ENCODE data around the gene COG4.
"Not testable (repeated sequence)": the region's sequence is repeated elsewhere in the genome, so short reads cannot be mapped to it uniquely, and the experiment has no call there.

Gene COG4

DNA sequence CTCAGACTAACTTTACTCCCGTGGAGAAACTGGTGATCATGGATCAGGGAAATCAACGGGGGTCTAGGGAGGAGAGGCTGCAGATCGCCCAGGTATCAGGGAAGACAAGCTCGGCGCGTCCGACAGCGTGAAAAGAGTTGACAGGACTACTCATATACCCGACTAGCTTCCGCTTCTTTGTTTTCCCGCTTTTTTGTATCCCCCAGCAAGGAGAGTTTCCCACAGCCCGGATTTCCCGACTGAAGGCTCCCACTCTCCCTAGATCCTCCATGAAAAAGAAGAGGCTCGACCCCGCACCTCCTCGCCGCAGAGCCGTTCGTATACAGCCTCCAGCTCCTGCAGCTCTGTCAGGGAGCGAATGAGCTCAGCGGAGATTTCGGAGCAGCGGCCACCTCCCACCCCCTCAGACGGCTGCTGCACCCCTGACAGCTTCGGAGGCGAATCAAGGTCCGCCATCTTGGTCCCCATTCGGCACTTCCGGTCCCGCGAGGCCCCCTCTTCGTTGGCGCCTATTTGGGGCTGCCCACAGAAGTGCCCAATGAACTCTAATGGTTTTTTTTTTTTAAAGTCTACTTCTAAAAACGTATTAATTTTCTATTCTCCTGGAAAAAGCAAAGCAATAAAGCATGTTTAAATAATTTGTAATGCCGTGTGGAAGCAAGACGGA lies at the start of gene COG4:
COG4 (minus strand) TSS at position 479 of the 667 bp plus-strand sequence; CDS start at position 468, 11 bp downstream.
- DNase-seq: peak; percentile 80

DNA sequence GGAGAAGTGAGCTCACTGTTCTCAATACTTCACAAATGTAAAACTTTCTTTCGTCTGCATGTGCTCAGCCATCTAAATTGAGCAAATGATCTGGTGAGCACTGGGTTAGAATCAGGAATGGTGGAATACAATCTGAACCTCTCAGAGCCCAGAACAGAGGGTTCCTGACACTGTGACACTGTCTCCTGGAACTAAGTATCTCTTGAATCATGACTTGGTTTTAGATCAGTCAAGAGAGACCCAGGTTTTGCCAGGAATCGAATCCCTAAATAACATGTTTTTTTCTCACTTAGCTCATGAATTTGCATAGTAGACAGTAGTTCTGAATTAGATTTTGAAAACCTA lies 49.5 kb upstream of the COG4 start:
- DNase-seq: no peak

DNA sequence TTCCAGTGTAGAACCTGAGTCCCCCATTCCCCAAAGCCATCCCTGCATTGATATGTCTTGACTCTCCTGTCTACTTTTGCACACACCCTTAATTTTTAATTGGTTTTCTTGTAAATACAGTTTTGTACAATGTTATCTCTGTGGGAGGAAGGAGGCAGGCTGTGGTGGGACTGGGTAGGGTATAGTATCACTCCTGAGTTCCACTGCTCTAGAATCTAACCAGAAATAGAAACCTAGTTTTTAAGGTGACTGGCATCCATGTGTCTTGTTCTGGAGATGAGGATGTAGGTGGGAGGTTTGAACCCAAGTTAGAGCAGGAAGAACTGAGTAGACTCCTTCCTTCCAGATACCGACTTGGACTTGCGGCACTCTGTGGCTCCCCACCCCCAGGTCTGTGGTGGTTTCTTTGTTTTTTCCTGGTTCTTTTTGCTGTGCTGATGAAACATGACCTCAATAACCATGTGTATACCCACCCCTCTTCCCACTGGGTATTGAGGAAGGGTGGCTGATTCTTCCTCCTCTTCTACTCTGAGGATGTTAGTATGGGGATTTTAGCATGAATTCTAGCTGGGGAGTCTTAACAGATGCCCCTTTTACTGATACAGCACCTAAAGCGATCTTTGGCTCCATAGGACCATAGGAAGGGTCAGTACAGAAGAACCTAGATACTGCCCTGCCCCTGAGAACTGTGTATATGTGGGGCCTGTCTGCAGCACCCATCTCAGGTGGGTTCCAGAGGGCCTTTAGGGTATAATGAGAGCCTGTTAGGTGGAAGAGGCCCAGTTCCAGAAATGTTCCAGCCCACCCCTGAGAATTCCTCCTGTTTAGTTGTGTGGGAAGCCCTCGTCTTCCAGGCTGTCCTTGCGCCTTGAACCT lies 48.9 kb upstream of the COG4 start:
- DNase-seq: no peak

DNA sequence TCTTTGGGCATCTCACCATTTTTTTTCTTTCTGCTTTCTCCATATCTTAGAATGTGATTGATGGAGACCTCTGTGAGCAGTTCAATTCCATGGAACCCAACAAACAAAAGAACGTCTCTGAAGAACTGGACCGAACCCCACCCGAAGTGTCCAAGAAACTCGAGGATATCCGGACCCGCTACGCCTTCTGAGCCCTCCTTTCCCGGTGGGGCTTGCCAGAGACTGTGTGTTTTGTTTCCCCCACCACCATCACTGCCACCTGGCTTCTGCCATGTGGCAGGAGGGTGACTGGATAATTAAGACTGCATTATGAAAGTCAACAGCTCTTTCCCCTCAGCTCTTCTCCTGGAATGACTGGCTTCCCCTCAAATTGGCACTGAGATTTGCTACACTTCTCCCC lies 48.3 kb upstream of the COG4 start:
- DNase-seq: no peak

DNA sequence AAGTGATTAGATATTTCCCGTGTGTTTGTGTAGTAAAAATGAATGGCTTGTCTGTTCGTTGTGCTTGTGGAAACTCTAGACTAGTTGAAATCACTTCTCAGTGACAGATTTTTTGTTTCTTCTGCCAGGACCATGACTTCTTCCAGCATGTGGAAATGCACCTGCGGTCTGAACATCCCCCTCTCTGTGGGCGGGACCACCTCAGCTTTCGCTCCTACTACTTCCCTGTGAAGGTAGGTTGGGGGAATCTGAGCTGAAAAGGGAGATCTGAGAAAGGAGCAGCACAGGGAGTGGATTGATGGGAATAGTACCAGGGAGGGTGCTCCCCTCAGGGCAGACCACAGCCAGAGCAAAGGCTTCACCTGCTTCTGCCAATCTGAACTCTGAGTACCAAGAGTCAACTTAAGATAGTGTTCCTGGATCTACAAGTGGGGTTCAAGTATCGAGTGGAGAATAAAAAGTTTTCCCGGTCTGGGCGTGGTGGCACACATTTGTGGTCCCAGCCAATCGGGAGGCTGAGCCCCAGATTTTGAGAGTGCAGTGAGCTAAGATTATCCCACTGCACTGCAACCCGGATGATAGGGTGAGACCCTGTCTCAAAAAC lies 47.7 kb upstream of the COG4 start:
- DNase-seq: no peak

DNA sequence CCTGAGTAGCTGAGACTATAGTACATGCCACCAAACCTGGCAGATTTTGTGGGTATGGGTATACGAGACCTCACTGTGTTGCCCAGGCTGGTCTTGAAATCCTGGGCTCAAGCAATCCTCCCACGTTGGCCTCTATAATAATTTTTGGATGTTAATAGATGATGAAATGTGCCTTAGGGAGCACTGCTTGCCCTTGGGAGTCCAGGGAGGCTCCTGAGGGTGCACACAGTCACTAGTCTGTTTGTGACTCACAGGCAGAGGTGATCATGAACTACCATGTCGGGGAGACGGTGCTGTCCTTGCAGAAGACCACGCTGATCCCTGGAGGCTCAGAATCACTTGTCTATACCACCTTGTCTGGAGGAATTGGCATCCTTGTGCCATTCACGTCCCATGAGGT lies 46.4 kb upstream of the COG4 start:
- no peak for DNase-seq

DNA sequence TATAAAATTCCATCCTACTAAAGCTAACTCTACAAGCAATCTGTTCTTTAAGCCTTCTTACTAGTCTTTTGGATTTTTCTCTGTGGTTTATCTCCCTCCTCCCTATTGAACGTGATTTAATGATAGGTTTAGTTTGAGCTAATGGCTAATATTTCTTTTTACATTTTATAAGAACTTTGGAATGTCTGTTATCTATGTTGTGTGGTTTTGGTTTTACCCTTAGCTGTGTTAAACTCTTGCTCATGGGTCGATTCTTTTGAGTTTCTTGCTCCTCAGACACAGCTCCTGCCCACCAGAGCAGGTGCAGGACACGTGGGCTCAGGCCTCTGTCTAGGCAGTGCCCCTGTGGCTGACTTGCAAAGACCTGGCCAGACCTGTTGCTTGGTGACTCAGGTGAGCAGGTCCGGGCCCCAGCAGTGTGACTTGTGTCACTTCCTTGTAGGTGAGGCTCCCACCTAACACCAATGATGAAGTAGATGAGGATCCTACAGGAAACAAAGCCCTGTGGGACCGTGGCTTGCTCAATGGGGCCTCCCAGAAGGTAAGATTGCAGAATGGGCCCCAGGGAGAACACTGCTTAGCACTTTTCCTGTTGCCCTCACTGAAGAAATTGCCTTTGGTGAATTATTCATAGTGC lies 45.4 kb upstream of the COG4 start:
- DNase-seq: no peak

DNA sequence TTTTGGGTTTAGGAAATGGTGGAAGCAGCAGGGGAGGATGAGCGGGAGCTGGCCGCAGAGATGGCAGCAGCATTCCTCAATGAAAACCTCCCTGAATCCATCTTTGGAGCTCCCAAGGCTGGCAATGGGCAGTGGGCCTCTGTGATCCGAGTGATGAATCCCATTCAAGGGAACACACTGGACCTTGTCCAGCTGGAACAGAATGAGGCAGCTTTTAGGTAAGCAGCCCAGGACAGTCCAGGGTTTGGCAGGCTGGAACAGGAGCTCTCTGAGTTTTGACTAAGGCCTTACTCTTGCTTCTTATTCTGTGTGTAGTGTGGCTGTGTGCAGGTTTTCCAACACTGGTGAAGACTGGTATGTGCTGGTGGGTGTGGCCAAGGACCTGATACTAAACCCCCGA lies 41.7 kb upstream of the COG4 start:
- no peak for DNase-seq

DNA sequence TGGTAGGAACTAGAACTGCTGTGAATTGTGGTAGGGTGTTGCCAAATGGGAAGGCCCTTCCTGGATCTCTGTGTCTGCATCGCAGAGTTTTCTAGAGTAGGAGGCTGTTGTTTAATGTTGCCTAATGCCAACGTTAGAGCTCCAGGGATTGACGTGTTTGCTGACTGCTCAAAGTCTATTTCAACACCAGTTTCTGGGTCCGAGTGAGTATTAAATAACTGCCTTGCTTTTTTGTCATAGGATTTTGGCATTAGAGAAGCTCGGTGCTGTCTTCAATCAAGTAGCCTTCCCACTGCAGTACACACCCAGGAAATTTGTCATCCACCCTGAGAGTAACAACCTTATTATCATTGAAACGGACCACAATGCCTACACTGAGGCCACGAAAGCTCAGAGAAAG lies 40.3 kb upstream of the COG4 start:
- DNase-seq: no peak

DNA sequence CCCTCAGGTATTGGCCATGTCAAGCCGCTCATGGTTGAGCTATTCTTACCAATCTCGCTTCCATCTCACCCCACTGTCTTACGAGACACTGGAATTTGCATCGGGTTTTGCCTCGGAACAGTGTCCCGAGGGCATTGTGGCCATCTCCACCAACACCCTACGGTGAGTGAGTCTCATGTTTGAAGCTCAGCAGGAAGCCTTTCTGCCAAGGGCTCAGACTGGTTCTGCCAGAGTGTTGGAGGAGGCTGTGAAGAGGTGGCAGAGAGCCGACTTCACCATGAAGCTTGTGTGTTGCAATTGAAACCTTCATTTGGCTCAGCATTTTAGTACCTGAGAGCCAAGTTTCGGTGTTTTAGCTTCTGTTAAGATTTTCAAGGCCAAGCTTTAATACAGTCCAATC lies 38.3 kb upstream of the COG4 start:
- no peak for DNase-seq

DNA sequence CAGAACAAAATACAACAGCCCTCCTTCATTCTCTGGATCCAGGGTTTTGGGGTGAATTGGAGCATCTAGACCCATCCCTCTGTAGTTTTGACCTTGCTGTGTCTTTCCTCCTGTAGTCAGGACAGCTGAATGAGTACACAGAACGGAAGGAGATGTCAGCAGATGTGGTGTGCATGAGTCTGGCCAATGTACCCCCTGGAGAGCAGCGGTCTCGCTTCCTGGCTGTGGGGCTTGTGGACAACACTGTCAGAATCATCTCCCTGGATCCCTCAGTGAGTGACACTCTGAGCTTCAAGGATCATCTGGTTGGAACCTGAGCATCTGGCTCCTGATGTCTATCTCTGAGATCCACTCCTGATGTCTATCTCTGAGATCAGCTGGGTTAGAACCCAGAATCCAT lies 32.7 kb upstream of the COG4 start:
- no peak for DNase-seq

DNA sequence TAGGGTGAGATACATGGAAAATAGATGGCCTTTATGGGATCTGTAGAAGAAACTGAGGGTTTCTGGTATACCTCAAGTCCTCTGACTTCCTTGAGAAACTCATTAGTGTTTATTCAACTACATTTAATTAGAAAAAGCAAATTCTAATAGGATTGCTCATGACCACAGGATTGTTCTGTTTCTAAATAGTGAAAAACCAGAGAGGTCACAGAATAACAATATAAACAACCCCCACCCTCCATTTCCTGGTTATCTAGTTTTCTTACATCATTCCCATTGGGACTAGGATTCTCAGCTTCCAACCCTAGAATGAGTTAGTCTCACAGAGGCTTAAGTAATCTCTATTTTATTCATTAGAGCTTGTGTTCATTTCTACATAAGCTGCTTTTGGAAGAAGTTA lies 30.3 kb upstream of the COG4 start:
- no peak for DNase-seq

DNA sequence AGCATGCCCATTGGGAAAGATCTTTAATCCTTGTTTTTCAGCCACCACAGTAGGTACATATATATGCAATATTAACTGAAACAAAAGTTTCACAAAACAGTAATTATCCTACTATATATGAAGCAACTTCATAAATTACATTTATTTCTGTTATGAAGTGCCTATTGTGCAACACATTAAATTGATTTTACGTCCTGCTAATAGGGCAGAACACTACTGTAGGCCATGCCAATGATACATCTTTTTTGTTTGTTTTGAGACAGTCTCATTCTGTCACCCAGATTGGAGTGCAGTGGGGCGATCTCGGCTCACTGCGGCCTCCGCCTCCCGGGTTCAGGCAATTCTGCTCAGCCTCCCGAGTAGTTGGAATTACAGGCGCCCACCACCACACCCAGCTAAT lies 29.3 kb upstream of the COG4 start:
- DNase-seq: no peak

DNA sequence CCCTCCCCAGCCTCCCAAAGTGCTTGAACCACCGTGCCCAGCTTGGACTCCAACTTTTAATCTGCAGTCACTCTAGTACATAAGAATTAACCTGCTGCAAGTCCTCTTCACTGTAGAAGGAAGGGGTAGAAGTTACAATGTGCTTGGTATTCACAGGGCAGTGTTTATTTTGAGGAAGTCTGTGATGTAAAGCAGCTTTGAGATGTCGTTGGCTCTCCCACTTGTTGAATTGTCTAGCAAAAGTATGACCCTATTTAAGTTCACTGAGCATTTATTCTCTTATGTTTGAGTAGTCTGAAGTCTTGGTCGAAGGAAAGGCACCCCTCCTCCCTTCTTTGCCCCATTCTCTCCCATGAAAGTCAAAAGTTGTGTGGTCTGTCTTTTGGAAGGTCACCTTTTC lies 28.4 kb upstream of the COG4 start:
- no peak for DNase-seq

DNA sequence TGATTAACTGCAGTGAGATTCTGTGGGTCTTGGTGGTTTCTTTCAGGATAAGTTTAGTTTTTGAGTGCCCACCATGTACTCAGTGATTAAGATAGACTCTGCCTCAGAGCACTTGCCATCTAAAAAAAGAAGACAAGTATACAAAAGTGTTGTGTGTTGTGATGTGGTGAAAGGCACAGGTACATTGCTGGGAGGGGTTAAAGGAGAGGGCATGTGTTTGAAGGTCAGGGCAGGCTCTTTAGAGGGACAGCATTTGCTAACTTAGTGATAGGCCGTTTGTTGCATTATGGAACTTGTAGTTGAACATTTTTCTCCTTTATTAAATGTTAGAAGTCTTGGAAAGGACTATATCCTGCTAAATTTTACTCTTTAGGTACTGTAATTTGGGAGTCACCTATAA lies 26.7 kb upstream of the COG4 start:
- DNase-seq: no peak

DNA sequence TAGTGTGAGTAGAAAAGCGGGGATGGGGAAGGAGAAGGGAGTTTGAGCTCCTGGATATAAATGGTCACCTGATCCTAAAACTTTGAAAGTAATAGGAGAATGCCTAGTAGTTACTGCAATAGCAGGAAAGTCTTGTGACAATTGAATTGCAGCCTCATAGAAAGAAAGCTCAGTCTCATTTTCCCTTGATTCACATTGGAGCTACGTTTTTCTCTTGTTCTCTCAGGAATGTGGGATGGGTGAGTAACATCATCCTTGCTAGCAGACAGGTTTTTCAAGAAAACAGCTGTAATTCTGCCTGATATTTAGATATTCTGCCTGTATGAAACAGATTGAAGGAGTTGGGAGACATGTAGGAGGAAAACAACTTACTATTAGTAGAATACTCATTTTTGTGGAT lies 25.6 kb upstream of the COG4 start:
- DNase-seq: no peak

DNA sequence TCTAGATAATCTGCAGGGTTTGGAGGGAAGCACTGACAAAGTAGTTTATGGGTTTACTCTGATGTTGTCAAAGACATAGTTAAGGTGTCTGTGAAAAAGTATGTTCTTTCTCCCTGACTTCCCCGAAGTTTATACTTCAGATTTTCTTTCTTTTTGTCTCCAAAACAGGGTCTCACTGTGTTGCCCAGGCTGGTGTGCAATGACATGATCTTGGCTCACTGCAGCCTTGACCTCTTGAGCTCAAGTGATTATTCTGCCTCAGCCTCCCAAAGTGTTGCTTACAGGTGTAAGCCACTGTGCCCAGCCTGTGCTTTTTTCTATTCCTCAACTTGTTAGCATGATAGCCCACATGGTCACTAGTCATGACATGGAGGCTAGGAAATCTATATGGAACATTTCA lies 21.2 kb upstream of the COG4 start:
- DNase-seq: no peak

DNA sequence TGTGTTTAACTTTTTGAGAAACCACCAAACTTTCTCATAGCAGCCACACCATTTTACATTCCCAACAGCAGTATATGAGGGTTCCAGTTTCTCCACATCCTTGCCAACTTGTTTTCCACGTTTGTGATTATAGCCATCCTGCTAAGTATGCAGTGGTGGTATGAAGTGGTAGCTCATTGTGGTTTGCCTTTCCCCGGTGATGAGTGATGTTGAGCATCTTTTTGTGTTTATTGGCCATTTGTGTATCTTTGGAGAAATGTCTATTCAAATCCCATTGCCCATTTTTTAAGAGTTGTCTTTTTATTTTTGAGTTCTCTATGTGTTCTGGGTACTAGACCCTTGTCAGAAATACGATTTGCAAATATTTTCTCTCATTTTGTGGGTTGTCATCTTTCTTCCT lies 17.6 kb upstream of the COG4 start:
- DNase-seq: no peak

DNA sequence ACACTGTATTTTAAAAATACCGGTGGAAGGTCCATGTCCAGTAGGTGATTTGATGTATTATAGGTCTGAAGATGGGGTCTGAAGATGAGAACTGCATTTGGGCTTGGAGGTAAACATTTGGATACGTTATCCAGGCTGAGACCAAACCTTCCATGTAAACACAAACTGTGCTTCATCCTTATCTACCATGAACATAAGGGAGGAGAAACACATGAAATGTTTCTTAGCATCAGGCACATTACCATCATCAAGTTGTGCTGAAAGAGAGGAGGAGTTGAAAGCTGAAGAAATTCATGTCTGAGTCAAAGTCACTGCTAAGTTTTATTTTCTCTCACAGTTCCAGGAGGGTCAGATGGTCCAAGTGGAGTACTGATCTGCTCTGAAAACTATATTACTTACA lies 11.6 kb upstream of the COG4 start:
- DNase-seq: no peak

DNA sequence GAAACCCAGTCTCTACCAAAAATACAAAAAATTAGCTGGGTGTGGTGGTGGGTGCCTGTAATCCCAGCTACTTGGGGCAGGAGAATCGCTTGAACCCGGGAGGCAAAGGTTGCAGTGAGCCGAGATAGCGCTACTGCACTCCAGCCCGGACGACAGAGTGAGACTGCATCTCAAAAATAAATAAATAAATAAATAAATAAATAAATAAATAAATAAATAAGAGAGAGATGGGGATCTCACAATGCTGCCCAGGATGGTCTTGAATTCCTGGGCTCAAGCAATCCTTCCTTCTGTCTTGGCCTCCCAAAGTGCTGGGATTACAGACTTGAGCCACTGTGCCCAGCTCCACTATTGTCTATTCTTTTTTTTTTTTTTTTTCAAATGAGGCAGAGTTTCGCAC lies 6.6 kb upstream of the COG4 start:
- DNase-seq: not testable (repeated sequence)

DNA sequence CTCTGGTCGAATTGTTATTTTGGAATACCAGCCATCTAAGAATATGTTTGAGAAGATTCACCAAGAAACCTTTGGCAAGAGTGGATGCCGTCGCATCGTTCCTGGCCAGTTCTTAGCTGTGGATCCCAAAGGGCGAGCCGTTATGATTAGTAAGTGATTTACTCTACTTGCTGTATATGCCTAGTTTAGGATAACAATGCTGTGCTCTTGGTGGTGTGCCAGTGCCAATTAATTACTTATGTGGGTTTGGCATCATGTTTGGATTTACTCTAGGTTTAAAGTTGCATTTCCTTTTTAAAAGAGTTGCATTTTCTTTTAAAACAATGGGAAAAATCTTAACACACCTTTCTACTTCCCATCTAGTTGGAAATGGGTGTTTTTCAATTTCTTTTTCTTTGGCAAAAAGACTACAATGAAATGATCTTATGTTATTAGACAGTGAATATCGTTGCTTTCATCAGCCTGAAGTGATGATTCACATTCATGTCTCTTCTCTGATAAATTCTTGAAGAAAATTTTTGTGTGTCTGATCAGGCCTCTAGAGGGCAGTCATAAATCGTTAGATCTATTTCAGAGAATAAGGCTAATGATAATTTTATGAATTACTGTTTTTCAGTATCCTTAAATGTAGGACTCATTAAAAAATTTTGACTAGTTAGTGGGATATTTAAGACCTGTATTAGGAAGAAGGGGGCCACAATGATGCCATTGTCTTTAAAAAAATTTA lies 5.9 kb upstream of the COG4 start:
- DNase-seq: peak; percentile 4

DNA sequence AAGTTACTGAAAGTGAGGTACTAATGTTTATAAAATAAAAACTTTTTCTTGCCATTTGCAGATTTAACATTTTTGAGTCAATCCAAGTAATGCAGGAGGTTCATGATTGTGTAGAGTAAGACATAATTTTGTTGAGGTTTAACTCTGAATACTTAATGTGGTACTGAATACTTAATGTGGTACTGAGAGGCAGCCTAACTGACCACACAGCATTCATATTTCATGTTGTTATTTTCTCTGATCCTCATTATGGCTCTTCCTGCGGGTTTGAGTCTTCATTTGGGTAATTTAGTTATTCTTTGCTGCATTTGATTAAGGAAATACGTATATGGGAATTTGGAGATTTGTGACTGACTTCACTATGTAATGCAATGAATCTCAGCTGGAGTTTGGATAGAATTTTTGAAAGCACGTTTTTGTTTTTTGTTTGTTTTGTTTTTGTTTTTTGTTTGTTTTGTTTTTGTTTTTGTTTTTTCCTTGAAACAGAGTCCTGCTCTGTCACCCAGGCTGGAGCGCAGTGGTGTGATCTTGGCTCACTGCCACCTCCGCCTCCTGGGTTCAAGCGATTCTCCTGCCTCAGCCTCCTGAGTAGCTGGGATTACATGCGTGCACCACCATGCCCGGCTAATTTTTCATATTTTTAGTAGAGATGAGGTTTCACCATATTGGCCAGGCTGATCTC lies 4.1 kb upstream of the COG4 start:
- DNase-seq: no peak

DNA sequence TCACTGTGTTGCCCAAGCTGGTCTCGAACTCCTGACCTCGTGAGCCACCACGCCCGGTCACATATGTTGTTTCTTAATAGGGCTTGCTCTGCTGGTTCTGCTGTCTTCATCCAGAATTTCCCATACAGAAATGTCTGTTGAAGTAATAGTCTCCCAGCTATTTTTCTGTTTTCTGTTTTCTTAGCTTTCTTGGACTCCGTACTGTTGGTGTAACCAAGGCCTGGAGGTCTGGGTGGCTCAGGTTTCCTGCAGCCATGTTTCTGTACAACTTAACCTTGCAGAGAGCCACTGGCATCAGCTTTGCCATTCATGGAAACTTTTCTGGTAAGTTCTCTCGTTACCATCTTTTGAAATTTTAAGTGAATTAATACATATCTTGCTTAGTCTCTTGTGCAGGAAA lies 3.0 kb upstream of the COG4 start:
- peak; percentile 19 for DNase-seq

Measured in MV-4-11 (cell line).